AG09309 (cell line): Measurements from ENCODE around the gene TRIO.

Source experiments
- DNase-seq: peaks from one replicate; pipeline ENCODE4 v3.0.0-alpha.2; 2010; ENCODE audit warnings: low read depth
- H3K4me3 ChIP-seq: 2 replicates; pipeline ENCODE4 v1.5.1; 2011; ENCODE audit warnings: mild to moderate bottlenecking, low read depth, low read length, moderate library complexity; ENCODE audit not compliant: control insufficient read depth
- CTCF ChIP-seq: IDR thresholded peaks from 2 replicates; pipeline ENCODE4 v1.5.1; 2011; ENCODE audit warnings: mild to moderate bottlenecking, low read depth, low read length, inconsistent platforms; ENCODE audit not compliant: insufficient read depth, control insufficient read depth; ENCODE audit errors: missing control alignments

TRIO gene

GRCh38 chr5:14510880-14511279 is 367.7 kb downstream of the TRIO start:
- no peak for DNase-seq
- TF ChIP-seq CTCF: no peak
- no peak overlapping the region for H3K4me3 ChIP-seq

- TF ChIP-seq CTCF: no peak
- H3K4me3 ChIP-seq: no peak overlapping the region
- DNase-seq: no peak
These were observed 369.4 kb downstream of the TRIO start for GRCh38 chr5:14512574-14512973.

- no peak for TF ChIP-seq CTCF
- no peak for DNase-seq
- H3K4me3 ChIP-seq: no peak overlapping the region
These were observed 370.1 kb downstream of the TRIO start for GRCh38 chr5:14513266-14513665.

GRCh38 chr5:14516901-14517300 is 373.8 kb downstream of the TRIO start:
- H3K4me3 ChIP-seq: no peak overlapping the region
- no peak for DNase-seq
- no peak for TF ChIP-seq CTCF

- no peak for TF ChIP-seq CTCF
- no peak overlapping the region for H3K4me3 ChIP-seq
- DNase-seq: no peak
These were observed 375.5 kb downstream of the TRIO start for GRCh38 chr5:14518638-14519037.

- no peak for DNase-seq
- no peak overlapping the region for H3K4me3 ChIP-seq
- no peak for TF ChIP-seq CTCF
These were observed 378.6 kb downstream of the TRIO start for GRCh38 chr5:14521748-14522147.

GRCh38 chr5:14522721-14523120 is 379.6 kb downstream of the TRIO start:
- no peak for TF ChIP-seq CTCF
- no peak overlapping the region for H3K4me3 ChIP-seq
- no peak for DNase-seq
